ENCODE measurements around the gene POMP.
A peak's percentile ranks its signal among the peaks of the same experiment; 100 is the strongest.
"Not testable (repeated sequence)": the region's sequence is repeated elsewhere in the genome, so short reads cannot be mapped to it uniquely, and the experiment has no call there.

Gene POMP

GRCh38 chr13:28638756-28639155, 20.2 kb upstream of the POMP start:
- no peak for DNase-seq

GRCh38 chr13:28640861-28641599, 17.9 kb upstream of the POMP start:
- DNase-seq: no peak

GRCh38 chr13:28641600-28641926, 17.4 kb upstream of the POMP start:
- DNase-seq: no peak

- no peak for DNase-seq
Observed at GRCh38 chr13:28650284-28650683, 8.6 kb upstream of the POMP start.

GRCh38 chr13:28651810-28652401, 7.0 kb upstream of the POMP start:
- DNase-seq: no peak

GRCh38 chr13:28653111-28653510, 5.8 kb upstream of the POMP start:
- DNase-seq: no peak

- DNase-seq: no peak
Observed at GRCh38 chr13:28654276-28654675, 4.7 kb upstream of the POMP start.

- DNase-seq: no peak
Observed at GRCh38 chr13:28655561-28655960, 3.4 kb upstream of the POMP start.

GRCh38 chr13:28657784-28658538, 969 bp upstream of the POMP start:
- peak; percentile 18 for DNase-seq

GRCh38 chr13:28658539-28658795, 463 bp upstream of the POMP start:
- no peak for DNase-seq

GRCh38 chr13:28659621-28659970, 666 bp downstream of the POMP start:
- DNase-seq: no peak

GRCh38 chr13:28666897-28667488, 8.1 kb downstream of the POMP start:
- no peak for DNase-seq

GRCh38 chr13:28671126-28671792, 12.3 kb downstream of the POMP start:
- DNase-seq: no peak

GRCh38 chr13:28678809-28679208, 19.9 kb downstream of the POMP start:
- no peak for DNase-seq

GRCh38 chr13:28679628-28680027, 20.7 kb downstream of the POMP start:
- peak; percentile 0 for DNase-seq

- no peak for DNase-seq
Observed at GRCh38 chr13:28680541-28680940, 21.6 kb downstream of the POMP start.

GRCh38 chr13:28683169-28683568, 24.2 kb downstream of the POMP start:
- not testable (repeated sequence) for DNase-seq

- DNase-seq: no peak
Observed at GRCh38 chr13:28684257-28684656, 25.3 kb downstream of the POMP start.

GRCh38 chr13:28685114-28685513, 26.2 kb downstream of the POMP start:
- DNase-seq: no peak

GRCh38 chr13:28685892-28686291, 27.0 kb downstream of the POMP start:
- DNase-seq: no peak

GRCh38 chr13:28693605-28694491, 34.9 kb downstream of the POMP start:
- DNase-seq: not testable (repeated sequence)

- no peak for DNase-seq
Observed at GRCh38 chr13:28697441-28697840, 38.5 kb downstream of the POMP start.

GRCh38 chr13:28699246-28699645, 40.3 kb downstream of the POMP start:
- no peak for DNase-seq

All from NCI-H510A treated with DMSO at 0.1 percent for 48 hours (cell line).